Astrocyte of the spinal cord (primary cell): ENCODE measurements around the gene CTIF.

Source experiments
- DNase-seq: peaks from one replicate; pipeline ENCODE4 v3.0.0; 2011; ENCODE audit warnings: low read depth, low spot score
- H3K4me3 ChIP-seq: 2 replicates; pipeline ENCODE4 v1.5.1; 2011; ENCODE audit warnings: low read depth, mild to moderate bottlenecking, low read length, moderate library complexity
- CTCF ChIP-seq: IDR thresholded peaks from 2 replicates; pipeline ENCODE4 v1.5.1; 2012; ENCODE audit warnings: low read depth, mild to moderate bottlenecking, low read length, inconsistent platforms
- in situ Hi-C: cut with HindIII; loops from 2 replicates; pipeline ENCODE4 v1.10.0; 2017; ENCODE audit warnings: low sequenced_read_pairs

The CTIF gene

GRCh38 chr18:48787203-48788151, 248.6 kb downstream of the CTIF start:
- in situ Hi-C loops: no loop called here

GRCh38 chr18:48788373-48788772, 249.5 kb downstream of the CTIF start:
- in situ Hi-C loops: no loop called here
- no peak for TF ChIP-seq CTCF
- no peak for DNase-seq

More at GRCh38 chr18:48787203-48788151, 248.6 kb downstream of the CTIF start:
- TF ChIP-seq CTCF: no peak
- peak; percentile 32 for DNase-seq
- no peak overlapping the region for H3K4me3 ChIP-seq

GRCh38 chr18:48789259-48789812, 250.5 kb downstream of the CTIF start:
- TF ChIP-seq CTCF: no peak
- H3K4me3 ChIP-seq: no peak overlapping the region
- no peak for DNase-seq
- in situ Hi-C loops: no loop called here

More at GRCh38 chr18:48788373-48788772, 249.5 kb downstream of the CTIF start:
- no peak overlapping the region for H3K4me3 ChIP-seq

- no peak overlapping the region for H3K4me3 ChIP-seq
- in situ Hi-C loops: no loop called here
- no peak for TF ChIP-seq CTCF
These were observed 251.5 kb downstream of the CTIF start for GRCh38 chr18:48790226-48790863.

GRCh38 chr18:48790869-48791635, 252.2 kb downstream of the CTIF start:
- no peak overlapping the region for H3K4me3 ChIP-seq
- in situ Hi-C loops: no loop called here
- no peak for TF ChIP-seq CTCF
- DNase-seq: no peak

More at GRCh38 chr18:48790226-48790863, 251.5 kb downstream of the CTIF start:
- peak; percentile 79 for DNase-seq

- DNase-seq: no peak
- H3K4me3 ChIP-seq: no peak overlapping the region
- in situ Hi-C loops: no loop called here
- no peak for TF ChIP-seq CTCF
These were observed 252.8 kb downstream of the CTIF start for GRCh38 chr18:48791636-48792105.
